ENCODE results near the gene GPR108. TPM values are rescaled to one million over a fixed set of nuclear protein-coding genes. Genes with fewer than 3 reads are reported as not detected.

Gene GPR108
- total RNA-seq, 4 donors from 2014 or later = 87.9 to 152 (median 116) TPM

DNA sequence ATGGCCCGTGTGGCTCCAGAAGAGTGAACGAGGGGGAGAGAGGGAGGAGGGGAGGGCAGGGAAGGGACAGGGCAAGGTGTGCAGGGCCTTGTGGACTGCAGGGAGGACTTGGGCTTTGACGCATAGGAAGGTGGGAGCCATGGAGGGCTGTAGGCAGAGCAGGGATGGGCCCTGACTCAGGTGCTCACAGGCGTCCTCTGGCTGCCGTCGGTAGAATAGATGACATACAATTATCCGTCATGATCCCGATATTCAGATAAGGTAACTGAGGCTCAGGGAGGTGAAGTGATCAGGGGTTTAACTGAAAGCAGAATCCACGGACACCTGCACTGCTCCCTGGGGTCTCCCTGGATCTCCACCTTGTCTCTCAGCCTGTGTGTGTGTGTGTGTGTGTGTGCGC, 20.3 kb downstream of the GPR108 start:
- Histone ChIP-seq H3K9me3 (no peaks in the 10 kb centered on the region), H3K4me3 (replicated peaks in 1 of 3) (no peak overlapping the region), H3K27me3 (no peaks in the 10 kb centered on the region), H3K36me3 (no peaks in the 10 kb centered on the region), H3K4me1 (peaks cover 1 to 7% of the 10 kb centered on the region in 2 donors), H3K27ac (no peak overlapping the region)
- WGBS, 2 donors = 72 to 79% methylated on average over 10 of the region's 10 CpGs
- intact Hi-C loops (cut with DNase I) = no loop called here
- TF ChIP-seq, protein P1, sequence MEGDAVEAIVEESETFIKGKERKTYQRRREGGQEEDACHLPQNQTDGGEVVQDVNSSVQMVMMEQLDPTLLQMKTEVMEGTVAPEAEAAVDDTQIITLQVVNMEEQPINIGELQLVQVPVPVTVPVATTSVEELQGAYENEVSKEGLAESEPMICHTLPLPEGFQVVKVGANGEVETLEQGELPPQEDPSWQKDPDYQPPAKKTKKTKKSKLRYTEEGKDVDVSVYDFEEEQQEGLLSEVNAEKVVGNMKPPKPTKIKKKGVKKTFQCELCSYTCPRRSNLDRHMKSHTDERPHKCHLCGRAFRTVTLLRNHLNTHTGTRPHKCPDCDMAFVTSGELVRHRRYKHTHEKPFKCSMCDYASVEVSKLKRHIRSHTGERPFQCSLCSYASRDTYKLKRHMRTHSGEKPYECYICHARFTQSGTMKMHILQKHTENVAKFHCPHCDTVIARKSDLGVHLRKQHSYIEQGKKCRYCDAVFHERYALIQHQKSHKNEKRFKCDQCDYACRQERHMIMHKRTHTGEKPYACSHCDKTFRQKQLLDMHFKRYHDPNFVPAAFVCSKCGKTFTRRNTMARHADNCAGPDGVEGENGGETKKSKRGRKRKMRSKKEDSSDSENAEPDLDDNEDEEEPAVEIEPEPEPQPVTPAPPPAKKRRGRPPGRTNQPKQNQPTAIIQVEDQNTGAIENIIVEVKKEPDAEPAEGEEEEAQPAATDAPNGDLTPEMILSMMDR (IDR thresholded peaks at IDR 0.05) = no peak
- no peak for TF ChIP-seq POLR2A (IDR thresholded peaks at IDR 0.05)
- no peak for DNase-seq

GRCh38 chr19:6716610-6716970, 20.8 kb downstream of the GPR108 start:
- Histone ChIP-seq H3K9me3 (no peaks in the 10 kb centered on the region), H3K36me3 (no peaks in the 10 kb centered on the region), H3K27ac (no peak overlapping the region), H3K27me3 (no peaks in the 10 kb centered on the region), H3K4me1 (peaks cover 0 to 3% of the 10 kb centered on the region in 2 donors), H3K4me3 (replicated peaks in 1 of 3) (no peak overlapping the region)
- WGBS, 2 donors = 65 to 73% methylated on average over 6 of the region's 6 CpGs
- intact Hi-C loops (cut with DNase I) = no loop called here
- DNase-seq = no peak
- TF ChIP-seq, protein P1 (IDR thresholded peaks at IDR 0.05) = no peak
- TF ChIP-seq POLR2A (IDR thresholded peaks at IDR 0.05) = no peak

DNA sequence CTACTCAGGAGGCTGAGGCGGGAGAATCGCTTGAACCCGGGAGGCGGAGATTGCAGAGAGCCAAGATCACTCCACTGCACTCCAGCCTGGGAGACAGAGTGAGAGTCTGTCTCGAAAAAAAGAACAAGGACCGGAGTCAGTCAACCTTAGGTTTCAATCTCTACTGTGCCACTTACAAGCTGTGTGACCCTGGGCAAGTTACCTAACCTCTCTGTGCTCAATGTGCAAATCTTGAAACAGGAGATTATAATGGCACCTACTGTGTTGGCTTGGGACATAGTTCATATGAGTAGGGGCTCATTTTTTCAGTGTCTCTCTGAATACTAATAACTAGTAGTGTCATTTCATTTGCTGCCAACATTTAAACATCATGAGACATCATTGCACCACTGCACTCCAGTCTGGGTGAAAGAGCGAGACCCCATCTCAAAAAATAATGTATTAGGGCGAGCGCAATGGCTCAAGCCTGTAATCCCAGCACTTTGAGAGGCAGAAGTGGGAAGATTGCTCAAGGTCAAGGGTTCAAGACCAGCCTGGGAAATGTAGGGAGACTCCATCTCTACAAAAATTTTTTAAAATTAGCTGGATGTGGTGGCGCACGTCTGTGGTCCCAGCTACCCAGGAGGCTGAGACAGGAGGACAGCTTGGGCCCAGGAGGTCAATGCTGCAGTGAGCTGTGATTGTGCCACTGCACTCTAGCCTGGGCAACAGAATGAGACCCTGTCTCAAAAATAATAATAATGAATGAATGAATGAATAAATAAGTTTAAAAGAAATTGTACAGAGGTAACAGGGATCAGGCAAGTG, 22.4 kb downstream of the GPR108 start:
- no peak for DNase-seq
- H3K4me1 ChIP-seq = no peaks in the 10 kb centered on the region
- H3K36me3 ChIP-seq = no peaks in the 10 kb centered on the region
- WGBS, 2 donors = 75 to 90% methylated on average over 11 of the region's 11 CpGs
- TF ChIP-seq POLR2A (IDR thresholded peaks at IDR 0.05) = no peak
- TF ChIP-seq, protein P1 (IDR thresholded peaks at IDR 0.05) = no peak
- intact Hi-C loops (cut with DNase I) = no loop called here
- H3K4me3 ChIP-seq (replicated peaks in 1 of 3) = no peak overlapping the region
- H3K27ac ChIP-seq = no peak overlapping the region
- H3K9me3 ChIP-seq = no peaks in the 10 kb centered on the region
- no peaks in the 10 kb centered on the region for H3K27me3 ChIP-seq

DNA sequence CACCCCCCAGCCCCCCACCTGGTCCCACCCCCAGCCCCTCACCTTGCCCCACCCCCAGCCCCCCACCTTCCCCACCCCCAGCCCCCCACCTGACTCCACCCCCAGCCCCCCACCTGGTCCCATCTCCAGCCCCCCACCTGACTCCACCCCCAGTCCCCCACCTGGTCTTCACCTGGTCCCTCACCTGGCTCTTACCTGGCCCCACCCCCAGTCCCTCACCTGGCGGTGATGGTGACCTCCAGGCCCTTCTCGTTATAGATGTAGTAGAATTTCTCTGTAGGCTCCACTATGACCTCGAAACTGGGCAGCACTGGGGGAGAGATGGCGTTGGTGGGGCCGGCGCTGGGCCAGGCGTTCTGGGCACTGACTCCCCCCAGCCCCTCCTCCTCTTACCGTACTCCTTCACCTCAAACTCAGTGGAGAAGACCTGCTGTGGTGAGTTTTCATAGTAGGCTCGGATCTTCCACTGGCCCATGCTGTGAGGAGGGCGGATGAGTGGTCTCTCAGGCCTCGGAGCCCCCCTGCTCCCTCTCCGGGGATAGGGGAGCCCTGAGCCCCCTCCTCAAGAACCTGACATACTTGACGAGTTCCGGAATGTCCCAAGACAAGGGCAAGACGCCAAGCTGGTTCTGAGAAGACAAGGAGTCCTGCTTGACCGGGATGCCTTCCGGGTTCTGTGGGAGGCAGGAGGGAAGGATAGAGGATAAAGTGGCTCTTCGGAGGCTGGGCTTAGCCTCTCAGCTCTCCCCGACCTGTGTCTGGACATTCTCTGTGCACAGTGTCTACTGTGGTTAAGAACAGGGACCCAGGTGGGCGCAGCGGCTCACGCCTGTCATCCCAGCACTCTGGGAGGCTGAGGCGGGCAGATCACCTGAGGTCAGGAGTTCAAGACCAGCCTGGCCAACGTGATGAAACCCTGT, 23.3 kb downstream of the GPR108 start:
- DNase-seq = peak; percentile 21 to 27
- 50 to 56% methylated on average over 18 to 19 of the region's 24 CpGs for WGBS, 2 donors
- H3K27ac ChIP-seq = no peak overlapping the region
- intact Hi-C loops (cut with DNase I) = no loop called here
- TF ChIP-seq, protein P1 (IDR thresholded peaks at IDR 0.05) = no peak
- TF ChIP-seq POLR2A (IDR thresholded peaks at IDR 0.05) = no peak
- H3K27me3 ChIP-seq = no peaks in the 10 kb centered on the region
- no peak overlapping the region for H3K4me3 ChIP-seq (replicated peaks in 1 of 3)
- no peaks in the 10 kb centered on the region for H3K9me3 ChIP-seq
- no peaks in the 10 kb centered on the region for H3K36me3 ChIP-seq
- no peaks in the 10 kb centered on the region for H3K4me1 ChIP-seq

All from thyroid gland (tissue), 4 donors.